Endodermal cell (in vitro differentiated cells): ENCODE results near the gene TBX5. TPM values are rescaled to one million over a fixed set of nuclear protein-coding genes. Genes with fewer than 3 reads are reported as not detected.

ENCODE experiments used
- DNase-seq: peaks from one replicate; pipeline ENCODE4 v3.0.0-alpha.2; 2017
- H3K27ac ChIP-seq: 2 replicates; pipeline ENCODE4 v1.5.1; 2013; ENCODE audit warnings: mild to moderate bottlenecking, low read depth, low read length, moderate library complexity
- H3K27me3 ChIP-seq: 2 replicates; pipeline ENCODE4 v1.6.1; 2013; ENCODE audit warnings: mild to moderate bottlenecking, low read length, moderate library complexity; ENCODE audit not compliant: insufficient read depth, control insufficient read depth, poor library complexity, severe bottlenecking
- H3K36me3 ChIP-seq: 2 replicates; pipeline ENCODE4 v1.7.0; 2013; ENCODE audit warnings: mild to moderate bottlenecking, low read length, moderate library complexity; ENCODE audit not compliant: control insufficient read depth, insufficient read depth
- H3K4me1 ChIP-seq: one replicate; pipeline ENCODE4 v1.7.0; 2013; ENCODE audit warnings: low read length; ENCODE audit not compliant: control insufficient read depth, insufficient read depth
- H3K4me3 ChIP-seq: 2 replicates; pipeline ENCODE4 v1.5.1; 2013; ENCODE audit warnings: mild to moderate bottlenecking, low read length, moderate library complexity
- H3K9ac ChIP-seq: 2 replicates; pipeline ENCODE4 v1.6.1; 2013; ENCODE audit warnings: mild to moderate bottlenecking, low read length, moderate library complexity; ENCODE audit not compliant: poor library complexity, severe bottlenecking; ENCODE audit errors: extremely low read depth
- H3K9me3 ChIP-seq: 2 replicates; pipeline ENCODE4 v1.6.1; 2013; ENCODE audit warnings: mild to moderate bottlenecking, low read length, moderate library complexity; ENCODE audit not compliant: control insufficient read depth
- H3K27ac Mint-ChIP-seq: 2 replicates; pipeline ENCODE4 v1.8.0; 2020; ENCODE audit warnings: mixed read lengths
- H3K27me3 Mint-ChIP-seq: 2 replicates; pipeline ENCODE4 v1.8.0; 2021; ENCODE audit warnings: mild to moderate bottlenecking, mixed read lengths; ENCODE audit not compliant: insufficient read depth
- H3K36me3 Mint-ChIP-seq: 2 replicates; pipeline ENCODE4 v1.8.0; 2020; ENCODE audit warnings: low read depth, mixed read lengths
- H3K4me1 Mint-ChIP-seq: 2 replicates; pipeline ENCODE4 v1.8.0; 2020; ENCODE audit warnings: mixed read lengths
- H3K4me3 Mint-ChIP-seq: 2 replicates; pipeline ENCODE4 v1.8.0; 2020; ENCODE audit warnings: mild to moderate bottlenecking, moderate library complexity, mixed read lengths
- H3K9me3 Mint-ChIP-seq: 2 replicates; pipeline ENCODE4 v1.8.0; 2020; ENCODE audit warnings: mild to moderate bottlenecking, mixed read lengths
- CTCF ChIP-seq: fragments of 200-600 bp; sonication (generic); conservative IDR thresholded peaks from 2 replicates; pipeline ENCODE4 v1.5.0; 2021; ENCODE audit warnings: antibody characterized with exemption, mild to moderate bottlenecking
- WGBS, 2 experiments: methylation state at CpG; one replicate each; pipeline versions ENCODE4 v1.1.5 to v1.1.7; 2013; ENCODE audit warnings: missing lambda C conversion rate in 2 of 2, mixed read lengths in 1 of 2; ENCODE audit not compliant: insufficient coverage in 1 of 2, insufficient read length in 1 of 2; 5-methylcytosine and 5-hydroxymethylcytosine counted together
- total RNA-seq, 2 donors: library from RNA; stranded (reverse); fragmentation: NEBNext Ultra II Directional in 1 of 2; extraction: Animal tissue kit (Norgen Biotek cat#: 25700) in 1 of 2; gene quantifications; 2 replicates in 1 of 2; 3 replicates in 1 of 2; pipeline ENCODE4 v1.2.1, GENCODE V29; 2021

Gene TBX5
- total RNA-seq, 2 donors from 2014 or later, result not detected

- H3K27me3 ChIP-seq, result peaks cover 69% of the 10 kb centered on the region
- WGBS, 2 experiments, result 79% methylated on average over 3 to 5 of the region's 5 CpGs
- Mint-ChIP-seq H3K27me3 (peaks cover 75% of the 10 kb centered on the region), H3K9me3 (no peaks in the 10 kb centered on the region), H3K4me3 (no peak overlapping the region), H3K4me1 (peaks cover 14% of the 10 kb centered on the region), H3K27ac (no peak overlapping the region), H3K36me3 (no peaks in the 10 kb centered on the region)
- no peaks in the 10 kb centered on the region for H3K36me3 ChIP-seq
- H3K27ac ChIP-seq, result no peak overlapping the region
- no peaks in the 10 kb centered on the region for H3K4me1 ChIP-seq
- no peaks in the 10 kb centered on the region for H3K9me3 ChIP-seq
- no peak overlapping the region for H3K4me3 ChIP-seq
- DNase-seq, result no peak
- H3K9ac ChIP-seq, result no peak overlapping the region
- no peak for TF ChIP-seq CTCF
These were observed 13.0 kb downstream of the TBX5 start for GRCh38 chr12:114392909-114393308.

- no peak for TF ChIP-seq CTCF
- Histone ChIP-seq H3K9me3 (no peaks in the 10 kb centered on the region), H3K4me3 (no peak overlapping the region), H3K36me3 (no peaks in the 10 kb centered on the region), H3K9ac (no peak overlapping the region), H3K27ac (no peak overlapping the region), H3K4me1 (no peaks in the 10 kb centered on the region), H3K27me3 (peaks cover 51% of the 10 kb centered on the region)
- 80 to 89% methylated on average over 1 to 2 of the region's 4 CpGs for WGBS, 2 experiments
- Mint-ChIP-seq H3K36me3 (no peaks in the 10 kb centered on the region), H3K27ac (no peak overlapping the region), H3K4me3 (no peak overlapping the region), H3K9me3 (no peaks in the 10 kb centered on the region), H3K4me1 (peaks cover 12% of the 10 kb centered on the region), H3K27me3 (peaks cover 61% of the 10 kb centered on the region)
- DNase-seq, result no peak
These were observed 14.9 kb downstream of the TBX5 start for GRCh38 chr12:114391088-114391487.

- H3K4me1 Mint-ChIP-seq, result peaks cover 1% of the 10 kb centered on the region
- 86 to 92% methylated on average over 1 to 4 of the region's 4 CpGs for WGBS, 2 experiments
- TF ChIP-seq CTCF, result no peak
- peaks cover 44% of the 10 kb centered on the region for H3K27me3 Mint-ChIP-seq
- H3K4me3 Mint-ChIP-seq, result no peak overlapping the region
- no peak for DNase-seq
- Histone ChIP-seq H3K4me1 (no peaks in the 10 kb centered on the region), H3K27ac (no peak overlapping the region), H3K4me3 (no peak overlapping the region), H3K27me3 (peaks cover 27% of the 10 kb centered on the region), H3K9me3 (no peaks in the 10 kb centered on the region), H3K36me3 (no peaks in the 10 kb centered on the region), H3K9ac (no peak overlapping the region)
- H3K27ac Mint-ChIP-seq, result no peak overlapping the region
- H3K36me3 Mint-ChIP-seq, result no peaks in the 10 kb centered on the region
- H3K9me3 Mint-ChIP-seq, result no peaks in the 10 kb centered on the region
These were observed 21.2 kb downstream of the TBX5 start for GRCh38 chr12:114384739-114385138.
